ENCODE measurements around the gene SYNGR3. TPM values are rescaled to one million over a fixed set of nuclear protein-coding genes. Genes with fewer than 3 reads are reported as not detected.
A peak's percentile ranks its signal among the peaks of the same experiment; 100 is the strongest.

The SYNGR3 gene
- total RNA-seq, 2 donors from 2014 or later = 7.0 to 11.2 TPM

GRCh38 chr16:2022723-2023091 lies 32.9 kb downstream of the SYNGR3 start:
- Histone ChIP-seq H3K27me3 (ENCODE audit: control insufficient read depth, insufficient read depth, low read length, poor library complexity, severe bottlenecking) (peaks cover 46% of the 10 kb centered on the region), H3K36me3 (ENCODE audit: control insufficient read depth, insufficient read depth, low read length) (no peaks in the 10 kb centered on the region), H3K9ac (ENCODE audit: extremely low read depth, low read length, poor library complexity, severe bottlenecking) (peak overlapping the region; percentile 34), H3K9me3 (ENCODE audit: control insufficient read depth, low read length) (no peaks in the 10 kb centered on the region), H3K27ac (ENCODE audit: low read depth, low read length) (no peak overlapping the region), H3K4me3 (ENCODE audit: low read length) (peak overlapping the region; percentile 74), H3K4me1 (ENCODE audit: control insufficient read depth, insufficient read depth, low read length) (peaks cover under 1% of the 10 kb centered on the region)
- Mint-ChIP-seq H3K9me3 (no peaks in the 10 kb centered on the region), H3K27ac (no peak overlapping the region), H3K27me3 (ENCODE audit: insufficient read depth) (peaks cover 71% of the 10 kb centered on the region), H3K36me3 (ENCODE audit: low read depth) (no peaks in the 10 kb centered on the region), H3K4me3 (peak overlapping the region; percentile 51), H3K4me1 (peaks cover 6% of the 10 kb centered on the region)
- WGBS, 2 experiments (ENCODE audit: insufficient coverage in 1 of 2, insufficient read length in 1 of 2) = 9 to 18% methylated on average over 4 to 14 of the region's 14 CpGs
- peak; percentile 92 for DNase-seq
- no peak for TF ChIP-seq CTCF (conservative IDR thresholded peaks at IDR 0.05)

GRCh38 chr16:2023092-2024031 lies 33.6 kb downstream of the SYNGR3 start:
- Mint-ChIP-seq H3K4me3 (peak overlapping the region; percentile 51), H3K36me3 (ENCODE audit: low read depth) (no peaks in the 10 kb centered on the region), H3K27ac (no peak overlapping the region), H3K4me1 (peaks cover 7% of the 10 kb centered on the region), H3K27me3 (ENCODE audit: insufficient read depth) (peaks cover 71% of the 10 kb centered on the region), H3K9me3 (no peaks in the 10 kb centered on the region)
- no peak overlapping the region for H3K27ac ChIP-seq (ENCODE audit: low read depth, low read length)
- H3K4me3 ChIP-seq (ENCODE audit: low read length) = peak overlapping the region; percentile 74
- H3K4me1 ChIP-seq (ENCODE audit: control insufficient read depth, insufficient read depth, low read length) = peaks cover 3% of the 10 kb centered on the region
- 7 to 19% methylated on average over 29 to 52 of the region's 53 CpGs for WGBS, 2 experiments (ENCODE audit: insufficient coverage in 1 of 2, insufficient read length in 1 of 2)
- no peaks in the 10 kb centered on the region for H3K36me3 ChIP-seq (ENCODE audit: control insufficient read depth, insufficient read depth, low read length)
- TF ChIP-seq CTCF (conservative IDR thresholded peaks at IDR 0.05) = peak; percentile 96
- no peaks in the 10 kb centered on the region for H3K9me3 ChIP-seq (ENCODE audit: control insufficient read depth, low read length)
- peak overlapping the region; percentile 34 for H3K9ac ChIP-seq (ENCODE audit: extremely low read depth, low read length, poor library complexity, severe bottlenecking)
- H3K27me3 ChIP-seq (ENCODE audit: control insufficient read depth, insufficient read depth, low read length, poor library complexity, severe bottlenecking) = peaks cover 39% of the 10 kb centered on the region
- DNase-seq = peak; percentile 98

GRCh38 chr16:2024032-2024420 lies 34.3 kb downstream of the SYNGR3 start:
- Histone ChIP-seq H3K9ac (ENCODE audit: extremely low read depth, low read length, poor library complexity, severe bottlenecking) (no peak overlapping the region), H3K27ac (ENCODE audit: low read depth, low read length) (no peak overlapping the region), H3K4me3 (ENCODE audit: low read length) (no peak overlapping the region), H3K4me1 (ENCODE audit: control insufficient read depth, insufficient read depth, low read length) (peaks cover 3% of the 10 kb centered on the region), H3K27me3 (ENCODE audit: control insufficient read depth, insufficient read depth, low read length, poor library complexity, severe bottlenecking) (peaks cover 33% of the 10 kb centered on the region), H3K9me3 (ENCODE audit: control insufficient read depth, low read length) (no peaks in the 10 kb centered on the region), H3K36me3 (ENCODE audit: control insufficient read depth, insufficient read depth, low read length) (no peaks in the 10 kb centered on the region)
- no peaks in the 10 kb centered on the region for H3K9me3 Mint-ChIP-seq
- TF ChIP-seq CTCF (conservative IDR thresholded peaks at IDR 0.05) = no peak
- no peak overlapping the region for H3K4me3 Mint-ChIP-seq
- H3K4me1 Mint-ChIP-seq = peaks cover 7% of the 10 kb centered on the region
- whole genome bisulfite sequencing, 2 experiments (ENCODE audit: insufficient coverage in 1 of 2, insufficient read length in 1 of 2) = 93% methylated on average over 9 to 12 of the region's 12 CpGs
- no peak overlapping the region for H3K27ac Mint-ChIP-seq
- peaks cover 68% of the 10 kb centered on the region for H3K27me3 Mint-ChIP-seq (ENCODE audit: insufficient read depth)
- H3K36me3 Mint-ChIP-seq (ENCODE audit: low read depth) = no peaks in the 10 kb centered on the region
- no peak for DNase-seq
